PC-3 (cell line): ENCODE measurements around the gene RAP1GAP. TPM values are rescaled to one million over a fixed set of nuclear protein-coding genes. Genes with fewer than 3 reads are reported as not detected.

ENCODE experiments used
- ATAC-seq: fragments of 200-7000 bp; cut with Tn5 transposase; 2 replicates; pipeline ENCODE4 v1.9.1; 2020; ENCODE audit warnings: mild to moderate bottlenecking, moderate library complexity
- BruUV-seq: library from RNA; stranded (reverse); fragments of 400-500 nt; replicated peaks from 2 replicates; lab custom pipeline; 2021; lab: Mats Ljungman, UMichigan
- CTCF ChIA-PET: fragments of 300-600 bp; sonication (Branson Sonifier 250); formaldehyde crosslinking; loops from one replicate; lab custom pipeline; 2022; ENCODE audit warnings: antibody characterized with exemption; lab: Charles Lee
- POLR2A ChIA-PET: fragments of 300-600 bp; sonication (Branson Sonifier 250); formaldehyde crosslinking; loops from one replicate; lab custom pipeline; 2022; ENCODE audit warnings: antibody characterized with exemption; ENCODE audit not compliant: unreplicated experiment; lab: Charles Lee
- DNase-seq: peaks from one replicate; pipeline ENCODE4 v3.0.0-alpha.2; 2015
- H2AFZ ChIP-seq: fragments of 300-600 bp; sonication (generic); 2 replicates; pipeline ENCODE4 v1.6.0; 2016; ENCODE audit warnings: antibody characterized with exemption, low read length
- H3F3A ChIP-seq: fragments of 300-600 bp; sonication (generic); one replicate; pipeline ENCODE4 v1.6.0; 2017; ENCODE audit warnings: antibody characterized with exemption, low read length, control low read depth, mild to moderate bottlenecking; ENCODE audit not compliant: unreplicated experiment
- H3K27ac ChIP-seq: fragments of 300-600 bp; sonication (generic); 2 replicates; pipeline ENCODE4 v1.5.1; 2016; ENCODE audit warnings: mild to moderate bottlenecking, low read length
- H3K27me3 ChIP-seq: fragments of 300-600 bp; sonication (generic); 2 replicates; pipeline ENCODE4 v1.6.1; 2016; ENCODE audit warnings: low read length, mixed read lengths
- H3K36me3 ChIP-seq: fragments of 300-600 bp; sonication (generic); 2 replicates; pipeline ENCODE4 v1.6.1; 2016; ENCODE audit warnings: low read depth, mixed run types, low read length, mixed read lengths
- H3K4me1 ChIP-seq: fragments of 300-600 bp; sonication (generic); 2 replicates; pipeline ENCODE4 v1.5.1; 2016; ENCODE audit warnings: low read length; ENCODE audit not compliant: insufficient read depth
- H3K4me2 ChIP-seq: fragments of 300-600 bp; sonication (generic); 2 replicates; pipeline ENCODE4 v1.6.0; 2016; ENCODE audit warnings: low read length
- H3K4me3 ChIP-seq: fragments of 300-600 bp; sonication (generic); 2 replicates; pipeline ENCODE4 v1.5.1; 2016; ENCODE audit warnings: mild to moderate bottlenecking, low read length, mixed read lengths
- H3K79me2 ChIP-seq: fragments of 300-600 bp; sonication (generic); 2 replicates; pipeline ENCODE4 v1.6.1; 2017; ENCODE audit warnings: low read length, mixed read lengths
- H3K9ac ChIP-seq: fragments of 300-600 bp; sonication (generic); 2 replicates; pipeline ENCODE4 v1.6.0; 2016; ENCODE audit warnings: mild to moderate bottlenecking, low read length
- H3K9me2 ChIP-seq: fragments of 300-600 bp; sonication (generic); replicated peaks from 2 replicates; pipeline ENCODE4 v1.6.1; 2016; ENCODE audit warnings: mixed run types, low read length, mixed read lengths
- H3K9me3 ChIP-seq: fragments of 300-600 bp; sonication (generic); 2 replicates; pipeline ENCODE4 v1.6.1; 2016; ENCODE audit warnings: low read length, mixed read lengths
- H4K20me1 ChIP-seq: fragments of 300-600 bp; sonication (generic); 2 replicates; pipeline ENCODE4 v1.6.1; 2016; ENCODE audit warnings: low read length, mixed read lengths
- EZH2 ChIP-seq: fragments of 300-600 bp; sonication (generic); IDR thresholded peaks from one replicate; pipeline ENCODE4 v1.6.1; 2017; ENCODE audit warnings: antibody characterized with exemption, mild to moderate bottlenecking, low read length; ENCODE audit not compliant: unreplicated experiment
- EZH2phosphoT487 ChIP-seq: fragments of 300-600 bp; sonication (generic); IDR thresholded peaks from 2 replicates; pipeline ENCODE4 v1.6.1; 2018; ENCODE audit warnings: mild to moderate bottlenecking, antibody characterized with exemption, low read length, borderline replicate concordance
- intact Hi-C: fragments of 100-400 bp; cut with micrococcal nuclease; formaldehyde crosslinking; loops from 2 replicates; pipeline ENCODE4 v1.9.0; 2023
- total RNA-seq: library from RNA; depleted of rRNA; stranded (reverse); fragments of >200 nt; gene quantifications from 2 replicates; pipeline ENCODE4 v1.2.3, GENCODE V29; 2014
- TF ChIP-seq, protein P1 (sequence below): fragments of 300-600 bp; sonication (generic); conservative IDR thresholded peaks from 2 replicates; pipeline ENCODE4 v1.5.1; 2017; ENCODE audit warnings: antibody characterized with exemption, low read depth, mild to moderate bottlenecking, low read length

Gene RAP1GAP
- total RNA-seq, 1 experiment from 2014 or later, result 12.1 TPM

DNA sequence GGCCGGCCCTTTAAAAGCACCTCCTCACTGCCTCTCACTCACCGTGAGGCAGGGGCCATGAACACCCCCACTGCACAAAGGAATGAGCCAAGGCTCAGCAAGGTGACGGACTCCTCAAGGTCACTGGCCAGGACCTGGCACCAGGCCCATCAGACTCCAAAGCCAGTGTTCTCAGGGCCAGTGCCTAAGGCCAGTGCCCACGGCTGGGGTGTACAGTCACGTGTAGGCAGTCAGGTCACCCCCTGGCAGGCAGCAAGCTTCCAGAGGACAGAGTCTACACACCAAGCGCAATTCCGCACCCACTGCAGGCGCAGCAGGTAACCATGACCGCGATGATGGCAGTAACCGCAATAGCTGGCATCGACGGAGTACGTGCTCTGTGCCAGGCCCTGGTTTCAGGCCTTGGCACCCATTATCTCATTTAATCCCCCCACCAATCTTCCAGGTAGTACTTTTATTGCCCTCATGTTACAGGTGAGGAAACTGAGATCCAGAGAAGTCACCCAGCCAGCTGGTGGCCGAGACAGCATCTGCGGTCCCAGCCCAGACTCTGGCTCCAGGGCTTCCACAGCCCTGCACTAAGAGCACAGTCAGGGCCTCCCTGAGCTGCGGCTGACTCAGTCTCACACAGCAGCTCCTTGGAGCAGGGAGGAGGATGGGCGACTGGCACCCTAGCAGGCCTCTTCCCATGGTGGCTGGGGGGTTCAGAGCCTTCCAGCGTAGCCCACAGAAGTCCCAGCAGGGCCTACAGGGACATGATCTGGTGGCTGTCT lies 27.0 kb downstream of the RAP1GAP start:
- CTCF ChIA-PET, result no interaction called here

DNA sequence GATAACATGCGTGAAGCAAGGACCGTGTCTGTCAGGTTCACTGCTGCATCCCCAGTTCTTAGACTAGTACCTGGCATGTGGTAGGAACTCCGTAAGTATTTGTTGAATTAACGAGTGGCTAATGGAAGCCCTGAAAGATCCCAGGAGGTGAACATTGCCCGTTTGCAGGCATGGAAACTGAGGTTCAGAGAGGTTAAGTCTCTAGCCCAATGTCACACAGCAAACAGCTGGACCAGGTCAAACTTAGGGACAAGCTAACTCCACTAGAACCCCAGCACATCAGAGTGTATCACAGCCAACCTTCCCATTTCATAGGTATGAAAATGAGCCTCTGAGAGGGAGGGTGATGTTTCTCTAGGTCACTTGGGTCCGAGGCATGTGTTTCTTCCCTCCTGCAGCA lies 27.6 kb downstream of the RAP1GAP start:
- Histone ChIP-seq H3F3A (no peaks in the 10 kb centered on the region), H3K4me2 (no peak overlapping the region), H3K9me3 (no peaks in the 10 kb centered on the region), H3K27ac (no peak overlapping the region), H3K27me3 (no peaks in the 10 kb centered on the region), H4K20me1 (no peaks in the 10 kb centered on the region), H3K79me2 (no peaks in the 10 kb centered on the region), H3K36me3 (no peaks in the 10 kb centered on the region), H3K4me1 (peaks cover 15% of the 10 kb centered on the region), H3K9ac (no peak overlapping the region), H2AFZ (no peak overlapping the region), H3K9me2 (no peaks in the 10 kb centered on the region), H3K4me3 (no peak overlapping the region)
- CTCF ChIA-PET, result no interaction called here
- TF ChIP-seq, protein P1, sequence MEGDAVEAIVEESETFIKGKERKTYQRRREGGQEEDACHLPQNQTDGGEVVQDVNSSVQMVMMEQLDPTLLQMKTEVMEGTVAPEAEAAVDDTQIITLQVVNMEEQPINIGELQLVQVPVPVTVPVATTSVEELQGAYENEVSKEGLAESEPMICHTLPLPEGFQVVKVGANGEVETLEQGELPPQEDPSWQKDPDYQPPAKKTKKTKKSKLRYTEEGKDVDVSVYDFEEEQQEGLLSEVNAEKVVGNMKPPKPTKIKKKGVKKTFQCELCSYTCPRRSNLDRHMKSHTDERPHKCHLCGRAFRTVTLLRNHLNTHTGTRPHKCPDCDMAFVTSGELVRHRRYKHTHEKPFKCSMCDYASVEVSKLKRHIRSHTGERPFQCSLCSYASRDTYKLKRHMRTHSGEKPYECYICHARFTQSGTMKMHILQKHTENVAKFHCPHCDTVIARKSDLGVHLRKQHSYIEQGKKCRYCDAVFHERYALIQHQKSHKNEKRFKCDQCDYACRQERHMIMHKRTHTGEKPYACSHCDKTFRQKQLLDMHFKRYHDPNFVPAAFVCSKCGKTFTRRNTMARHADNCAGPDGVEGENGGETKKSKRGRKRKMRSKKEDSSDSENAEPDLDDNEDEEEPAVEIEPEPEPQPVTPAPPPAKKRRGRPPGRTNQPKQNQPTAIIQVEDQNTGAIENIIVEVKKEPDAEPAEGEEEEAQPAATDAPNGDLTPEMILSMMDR, result no peak
- no peak for TF ChIP-seq EZH2phosphoT487
- no peak for TF ChIP-seq EZH2
- BruUV-seq, result no TSS peak
- intact Hi-C loops, result no loop called here
- DNase-seq, result no peak
- no peak for ATAC-seq
- POLR2A ChIA-PET, result no interaction called here

More for the DNA sequence above, 27.0 kb downstream of the RAP1GAP start:
- intact Hi-C loops, result no loop called here
- Histone ChIP-seq H3F3A (no peaks in the 10 kb centered on the region), H3K79me2 (no peaks in the 10 kb centered on the region), H3K36me3 (no peaks in the 10 kb centered on the region), H3K9ac (no peak overlapping the region), H3K9me2 (no peaks in the 10 kb centered on the region), H2AFZ (no peak overlapping the region), H3K27ac (no peak overlapping the region), H3K27me3 (no peaks in the 10 kb centered on the region), H3K9me3 (no peaks in the 10 kb centered on the region), H3K4me1 (peaks cover 15% of the 10 kb centered on the region), H3K4me3 (no peak overlapping the region), H4K20me1 (no peaks in the 10 kb centered on the region), H3K4me2 (no peak overlapping the region)
- no TSS peak for BruUV-seq
- ATAC-seq (no peak), DNase-seq (no peak)
- TF ChIP-seq, protein P1, result no peak
- TF ChIP-seq EZH2 (no peak), EZH2phosphoT487 (no peak)
- POLR2A ChIA-PET, result no interaction called here

DNA sequence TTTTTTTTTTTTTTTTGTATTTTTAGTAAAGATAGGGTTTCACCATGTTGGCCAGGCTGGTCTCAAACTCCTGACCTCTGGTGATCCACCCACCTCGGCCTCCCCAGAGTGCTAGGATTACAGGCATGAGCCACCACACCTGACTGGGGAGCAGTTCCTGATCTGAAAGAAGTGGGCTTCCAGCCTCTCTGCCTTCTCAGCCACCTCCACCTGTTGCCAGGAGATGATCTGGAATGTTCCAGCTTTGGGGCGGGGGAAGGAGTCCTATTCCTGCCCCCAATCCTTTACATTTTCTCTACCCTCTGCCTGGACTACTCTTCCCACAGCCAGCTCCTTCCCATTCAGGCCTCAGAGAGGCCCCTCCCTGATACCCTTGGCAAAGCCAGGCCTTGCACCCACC lies 28.1 kb downstream of the RAP1GAP start:
- POLR2A ChIA-PET, result no interaction called here
- H3K27me3 ChIP-seq, result no peaks in the 10 kb centered on the region

More for the DNA sequence above, 28.1 kb downstream of the RAP1GAP start:
- intact Hi-C loops, result no loop called here
- Histone ChIP-seq H3K4me2 (no peak overlapping the region), H3K9me3 (no peaks in the 10 kb centered on the region), H3K4me3 (no peak overlapping the region), H3K79me2 (no peaks in the 10 kb centered on the region), H3K9me2 (no peaks in the 10 kb centered on the region), H3K9ac (no peak overlapping the region), H3F3A (no peaks in the 10 kb centered on the region), H3K4me1 (peaks cover 15% of the 10 kb centered on the region), H4K20me1 (no peaks in the 10 kb centered on the region), H3K36me3 (no peaks in the 10 kb centered on the region), H3K27ac (no peak overlapping the region), H2AFZ (no peak overlapping the region)
- TF ChIP-seq EZH2phosphoT487 (no peak), EZH2 (no peak)
- TF ChIP-seq, protein P1, result no peak
- CTCF ChIA-PET, result interaction anchor here (0.6 kb wide), 1 partner anchor 18 kb away, joined by 3 read pairs; no protein-coding TSS in a partner anchor
- BruUV-seq, result no TSS peak
- DNase-seq, result no peak
- no peak for ATAC-seq
